Umbilical cord (tissue), 2 donors: ENCODE data around the gene NLRP13. TPM values are rescaled to one million over a fixed set of nuclear protein-coding genes. Genes with fewer than 3 reads are reported as not detected.
"Not testable (repeated sequence)": the region's sequence is repeated elsewhere in the genome, so short reads cannot be mapped to it uniquely, and the experiment has no call there.

ENCODE experiments used
- DNase-seq: peaks from one replicate; pipeline ENCODE4 v3.0.0-alpha.2; 2015; ENCODE audit warnings: low spot score
- total RNA-seq: library from RNA; depleted of rRNA; stranded (reverse); fragments of >200 nt; gene quantifications from one replicate; pipeline ENCODE4 v1.2.3, GENCODE V29; 2014; ENCODE audit warnings: low replicate concordance; ENCODE audit not compliant: insufficient read depth

Gene NLRP13, protein sequence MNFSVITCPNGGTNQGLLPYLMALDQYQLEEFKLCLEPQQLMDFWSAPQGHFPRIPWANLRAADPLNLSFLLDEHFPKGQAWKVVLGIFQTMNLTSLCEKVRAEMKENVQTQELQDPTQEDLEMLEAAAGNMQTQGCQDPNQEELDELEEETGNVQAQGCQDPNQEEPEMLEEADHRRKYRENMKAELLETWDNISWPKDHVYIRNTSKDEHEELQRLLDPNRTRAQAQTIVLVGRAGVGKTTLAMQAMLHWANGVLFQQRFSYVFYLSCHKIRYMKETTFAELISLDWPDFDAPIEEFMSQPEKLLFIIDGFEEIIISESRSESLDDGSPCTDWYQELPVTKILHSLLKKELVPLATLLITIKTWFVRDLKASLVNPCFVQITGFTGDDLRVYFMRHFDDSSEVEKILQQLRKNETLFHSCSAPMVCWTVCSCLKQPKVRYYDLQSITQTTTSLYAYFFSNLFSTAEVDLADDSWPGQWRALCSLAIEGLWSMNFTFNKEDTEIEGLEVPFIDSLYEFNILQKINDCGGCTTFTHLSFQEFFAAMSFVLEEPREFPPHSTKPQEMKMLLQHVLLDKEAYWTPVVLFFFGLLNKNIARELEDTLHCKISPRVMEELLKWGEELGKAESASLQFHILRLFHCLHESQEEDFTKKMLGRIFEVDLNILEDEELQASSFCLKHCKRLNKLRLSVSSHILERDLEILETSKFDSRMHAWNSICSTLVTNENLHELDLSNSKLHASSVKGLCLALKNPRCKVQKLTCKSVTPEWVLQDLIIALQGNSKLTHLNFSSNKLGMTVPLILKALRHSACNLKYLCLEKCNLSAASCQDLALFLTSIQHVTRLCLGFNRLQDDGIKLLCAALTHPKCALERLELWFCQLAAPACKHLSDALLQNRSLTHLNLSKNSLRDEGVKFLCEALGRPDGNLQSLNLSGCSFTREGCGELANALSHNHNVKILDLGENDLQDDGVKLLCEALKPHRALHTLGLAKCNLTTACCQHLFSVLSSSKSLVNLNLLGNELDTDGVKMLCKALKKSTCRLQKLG
- 1.2 TPM for total RNA-seq

GRCh38 chr19:55931936-55932386, at the start of gene NLRP13:
NLRP13 (minus strand) TSS chr19:55932336; CDS start chr19:55932311, 25 bp downstream.
- no peak for DNase-seq

GRCh38 chr19:55980415-55980814, 48.3 kb upstream of the NLRP13 start:
- no peak for DNase-seq

- no peak for DNase-seq
Measured at GRCh38 chr19:55973982-55974381, 41.8 kb upstream of the NLRP13 start.

- DNase-seq: no peak
Measured at GRCh38 chr19:55962186-55962585, 30.1 kb upstream of the NLRP13 start.

- no peak for DNase-seq
Measured at GRCh38 chr19:55959996-55960675, 28.0 kb upstream of the NLRP13 start.

DNA sequence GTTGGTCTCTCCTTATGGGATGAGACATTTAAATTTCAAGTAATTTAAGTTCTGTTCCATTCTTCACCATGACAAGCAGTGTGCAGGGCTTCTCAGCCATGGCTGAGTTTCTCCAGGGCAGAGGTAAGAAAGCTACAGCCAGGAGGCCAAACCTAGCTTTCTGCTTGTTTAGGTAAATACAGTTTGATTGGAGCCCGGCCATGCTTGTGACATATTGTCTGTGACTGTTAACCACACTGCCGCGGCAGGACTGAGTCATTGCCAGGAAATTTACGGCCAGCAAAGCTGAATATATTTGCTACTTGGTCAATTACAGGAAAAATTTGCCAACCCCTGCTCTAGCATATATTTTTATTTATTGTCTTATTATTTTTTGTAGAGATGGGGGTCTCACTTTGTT, 26.2 kb upstream of the NLRP13 start:
- DNase-seq: no peak

DNA sequence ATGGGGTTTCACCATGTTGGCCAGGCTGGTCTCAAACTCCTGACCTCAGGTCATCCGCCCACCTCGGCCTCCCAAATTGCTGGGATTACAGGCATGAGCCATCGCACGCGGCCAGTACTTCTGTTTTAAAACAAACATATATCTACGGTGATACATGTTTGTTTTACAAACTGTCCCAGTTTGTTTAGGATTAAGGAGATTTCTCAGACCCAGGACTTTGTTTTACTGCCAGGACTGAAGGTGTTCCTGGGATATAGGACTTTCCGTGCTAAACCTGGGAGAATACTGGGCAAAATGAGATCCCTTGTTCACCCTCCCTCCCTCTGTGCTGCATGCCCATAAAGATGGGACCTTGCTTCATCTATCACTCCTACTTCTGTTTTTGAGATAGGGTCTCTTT, 24.3 kb upstream of the NLRP13 start:
- no peak for DNase-seq

GRCh38 chr19:55950566-55950965, 18.4 kb upstream of the NLRP13 start:
- not testable (repeated sequence) for DNase-seq

DNA sequence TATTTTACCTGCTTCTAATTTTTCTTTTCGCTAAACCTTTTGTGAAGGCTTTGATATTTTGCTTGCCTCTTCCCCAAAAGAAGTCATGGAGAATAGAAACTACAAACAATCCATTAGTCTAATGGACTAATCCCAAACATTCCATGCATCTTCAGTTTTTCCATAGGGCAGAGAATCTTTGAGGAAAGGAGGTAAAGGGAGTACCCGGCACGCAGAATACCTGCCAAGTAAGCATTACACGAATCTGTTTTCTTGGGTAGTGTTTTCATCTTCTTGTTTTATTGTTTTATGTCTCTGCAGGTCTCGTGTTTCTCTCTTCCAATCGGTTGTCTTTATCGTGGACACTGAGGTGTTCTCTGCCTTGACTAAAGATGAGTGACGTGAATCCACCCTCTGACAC, 15.4 kb upstream of the NLRP13 start, which contains the start of gene NLRP8:
Gene NLRP8, plus strand, starts transcription at position 301 of the 400 bp plus-strand sequence.
- DNase-seq: no peak

- no peak for DNase-seq
Measured at GRCh38 chr19:55940306-55940705, 8.2 kb upstream of the NLRP13 start.

DNA sequence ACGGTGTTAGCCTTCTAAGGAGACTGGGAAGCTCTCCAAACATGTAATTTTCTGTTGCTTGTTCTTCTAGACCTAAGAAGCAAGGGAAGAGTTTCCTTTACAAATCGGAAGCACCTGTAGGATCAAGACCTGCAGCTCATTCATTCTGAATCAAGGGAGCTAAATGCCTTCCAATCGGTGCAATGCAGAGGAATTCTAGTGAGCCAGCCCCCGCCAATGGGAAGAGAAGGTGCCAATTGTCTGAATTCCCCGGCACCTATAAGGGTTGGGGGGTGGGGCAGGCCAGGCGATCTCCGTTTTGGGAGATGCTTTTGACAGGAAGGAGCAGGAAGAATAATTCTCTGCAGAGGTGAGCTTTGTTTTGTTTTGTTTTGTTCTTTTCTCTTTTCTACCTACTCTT, 7.1 kb upstream of the NLRP13 start:
- DNase-seq: no peak

- DNase-seq: no peak
Measured at GRCh38 chr19:55935206-55935605, 3.1 kb upstream of the NLRP13 start.

DNA sequence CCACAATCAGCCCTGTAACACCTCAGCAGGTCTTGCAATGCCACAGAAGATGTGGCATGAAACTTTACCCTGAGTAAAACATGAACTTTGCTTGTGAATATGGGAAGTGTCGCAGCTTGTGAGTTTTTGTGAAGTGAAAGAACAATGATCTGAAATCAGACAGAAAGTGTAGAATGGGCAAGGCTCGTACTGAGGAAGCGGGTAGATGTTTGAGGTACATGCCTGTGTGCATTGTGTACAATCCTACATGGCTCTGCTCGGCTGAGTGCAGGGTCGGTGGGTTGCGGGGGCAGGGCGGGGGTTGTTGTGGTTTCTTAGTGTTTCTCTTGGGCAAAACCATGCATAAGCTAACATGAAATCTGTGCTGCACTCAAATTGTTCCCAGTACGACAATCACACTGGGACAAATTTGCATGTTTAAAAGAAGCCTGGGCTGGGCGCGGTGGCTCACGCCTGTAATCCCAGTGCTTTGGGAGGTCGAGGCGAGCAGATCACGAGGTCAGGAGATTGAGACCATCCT, 1.1 kb downstream of the NLRP13 start:
- no peak for DNase-seq

- not testable (repeated sequence) for DNase-seq
Measured at GRCh38 chr19:55929258-55929657, 2.9 kb downstream of the NLRP13 start.

DNA sequence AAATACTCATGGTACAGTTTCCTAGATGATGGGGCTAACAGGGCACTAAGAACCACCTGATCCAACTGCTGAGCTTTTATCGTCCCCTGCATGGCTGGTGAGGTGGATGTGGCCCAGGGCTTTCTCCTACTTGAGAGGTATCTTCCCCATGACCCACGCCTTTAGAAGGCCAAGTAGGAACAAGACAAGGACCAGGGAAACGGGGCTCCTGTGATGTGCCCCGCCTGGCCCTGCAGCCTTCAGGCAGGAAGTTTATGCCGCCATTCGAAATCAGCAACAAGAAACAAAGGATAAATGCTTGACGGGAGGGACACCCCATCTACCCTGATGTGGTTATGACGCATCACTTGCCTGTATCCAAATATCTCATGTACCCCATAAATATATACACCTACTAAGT, 4.1 kb downstream of the NLRP13 start:
- DNase-seq: no peak

DNA sequence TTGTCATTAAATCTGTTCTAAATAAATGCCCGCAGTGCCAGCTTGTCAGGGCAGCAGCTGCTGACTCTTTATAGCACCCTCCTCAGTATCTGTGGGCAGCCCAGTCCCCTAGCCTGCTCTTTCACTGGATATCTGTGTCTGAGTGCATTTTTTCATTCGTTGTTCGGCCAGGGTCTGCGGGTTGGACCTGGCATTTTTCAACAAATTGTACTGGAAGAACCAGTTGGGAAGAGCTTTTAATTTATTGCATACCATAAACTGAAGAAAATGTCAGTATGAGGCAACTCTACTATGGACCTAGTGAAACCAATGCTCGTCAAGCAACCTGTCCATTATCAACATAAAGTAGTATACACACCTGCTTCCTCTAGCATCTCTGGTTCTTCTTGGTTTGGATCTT, 8.6 kb downstream of the NLRP13 start:
- no peak for DNase-seq

GRCh38 chr19:55913643-55914268, 18.4 kb downstream of the NLRP13 start:
- DNase-seq: no peak

- no peak for DNase-seq
Measured at GRCh38 chr19:55912916-55913315, 19.2 kb downstream of the NLRP13 start.

GRCh38 chr19:55909801-55910200, 22.3 kb downstream of the NLRP13 start:
- no peak for DNase-seq

- DNase-seq: no peak
Measured at GRCh38 chr19:55907746-55908145, 24.4 kb downstream of the NLRP13 start.

DNA sequence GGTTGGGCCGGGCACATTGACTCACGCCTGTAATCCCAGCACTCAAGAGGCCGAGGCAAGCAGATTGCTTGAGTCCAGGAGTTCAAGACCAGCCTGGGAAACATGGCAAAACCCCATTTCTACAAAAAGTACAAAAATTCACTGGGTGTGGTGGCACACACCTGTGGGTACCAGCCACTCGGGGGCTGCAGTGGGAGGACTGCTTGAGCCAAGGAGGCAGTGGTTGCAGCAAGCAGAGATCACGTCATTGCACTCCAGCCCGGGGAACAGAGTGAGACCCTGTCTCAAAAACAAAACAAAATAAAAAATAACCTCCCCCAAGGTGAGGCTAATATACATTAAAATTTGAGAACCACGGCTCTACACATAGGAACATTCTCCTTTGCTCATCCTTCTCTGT, 24.9 kb downstream of the NLRP13 start:
- DNase-seq: no peak
